ENCODE measurements around the gene CLCN3.
"Not testable (repeated sequence)": the region's sequence is repeated elsewhere in the genome, so short reads cannot be mapped to it uniquely, and the experiment has no call there.

The CLCN3 gene

DNA sequence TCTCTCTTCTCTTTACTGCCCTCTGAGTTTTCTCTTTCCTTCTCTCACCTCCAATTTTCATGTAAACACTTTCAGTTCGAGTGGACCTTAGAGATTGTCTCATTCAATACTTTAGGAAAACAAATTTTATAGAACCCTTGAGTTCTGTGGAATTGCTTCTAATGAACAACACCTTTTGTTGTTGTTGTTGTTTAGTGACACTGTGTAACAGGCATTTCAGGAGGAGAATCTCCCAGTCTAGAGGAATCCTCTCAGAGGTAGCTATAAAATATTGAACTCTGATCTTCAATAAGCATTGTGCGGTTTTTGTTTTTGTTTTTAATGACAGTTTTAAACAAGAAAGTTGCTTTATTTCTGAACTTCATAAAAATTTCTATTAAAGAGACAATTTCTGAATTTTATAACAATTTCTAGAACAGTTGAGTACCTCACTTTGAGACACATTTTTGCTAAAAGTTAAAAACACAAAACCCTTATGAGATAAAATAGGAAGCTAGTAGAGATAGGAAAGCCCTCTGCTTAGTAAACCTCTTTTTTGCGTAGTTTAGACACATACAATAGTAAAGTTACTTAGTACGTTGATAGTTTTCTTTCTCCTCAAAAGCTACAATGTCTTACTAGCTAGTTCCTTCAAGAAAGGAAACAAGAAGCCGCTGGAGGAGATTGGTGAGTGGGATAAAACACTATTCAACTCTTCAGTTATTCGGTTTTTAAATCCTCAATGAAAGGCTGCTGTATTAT lies 38.8 kb downstream of the CLCN3 start:
- no peak for DNase-seq

DNA sequence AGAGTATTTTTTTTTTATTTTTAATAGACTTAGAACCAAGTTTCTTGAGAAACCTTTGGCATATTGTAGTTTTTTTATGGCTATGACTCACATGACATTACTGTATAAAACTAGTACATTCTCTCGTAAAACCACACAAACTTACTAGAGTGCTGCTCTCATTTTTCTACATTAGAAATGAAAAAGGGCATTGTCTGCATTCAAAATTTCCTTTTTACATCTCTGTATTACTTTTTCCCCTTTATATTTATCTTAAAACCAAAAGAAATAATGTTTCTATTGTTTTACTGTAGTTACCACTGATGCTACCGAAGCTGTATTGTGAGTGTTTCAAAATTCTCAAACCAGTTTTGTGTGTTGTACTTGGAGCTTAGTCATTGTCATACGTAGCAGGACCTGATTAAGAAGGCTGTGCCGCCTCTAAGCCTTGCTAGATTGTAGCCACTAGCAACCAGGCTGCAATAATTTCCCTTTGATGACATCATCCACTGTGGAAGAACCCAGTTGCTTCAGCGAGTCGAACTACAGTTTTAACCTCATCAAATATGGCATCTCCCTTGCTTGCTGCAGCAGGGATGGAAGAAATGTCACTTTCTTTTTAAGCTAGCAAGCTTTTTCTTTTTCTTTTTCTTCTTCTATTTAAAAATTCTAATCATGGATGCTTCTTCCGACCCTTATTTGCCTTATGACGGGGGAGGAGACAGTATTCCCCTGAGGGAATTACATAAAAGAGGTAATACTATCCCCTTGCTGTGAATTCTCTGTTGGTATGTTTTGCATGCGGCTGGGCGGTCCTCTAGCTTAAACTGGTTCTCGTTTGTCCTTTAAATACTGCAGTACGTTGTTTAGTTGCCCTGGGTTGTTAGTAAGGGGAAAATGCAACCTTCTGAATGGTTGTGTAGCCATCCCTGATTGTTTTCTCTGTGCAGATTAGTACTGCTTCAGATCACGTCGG lies 39.6 kb downstream of the CLCN3 start:
- peak; percentile 26 for DNase-seq

DNA sequence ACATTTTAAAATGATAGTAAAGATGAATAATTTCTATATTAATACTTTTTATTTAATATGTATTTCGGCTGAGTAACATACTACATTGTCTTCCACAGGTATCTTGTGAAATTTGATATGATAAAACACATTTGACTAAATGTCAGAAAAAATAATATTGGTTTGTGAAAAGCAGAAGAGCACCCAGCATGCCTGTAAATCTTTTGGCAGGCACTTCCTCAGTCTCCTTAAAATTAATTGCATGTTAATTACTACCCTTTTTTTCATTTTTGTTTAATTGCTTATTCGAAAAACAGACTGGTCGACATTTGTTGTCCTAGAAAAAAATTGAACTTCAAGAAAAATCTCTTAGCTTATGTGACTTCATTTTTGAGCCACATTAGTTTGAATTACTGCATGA lies 40.6 kb downstream of the CLCN3 start:
- DNase-seq: no peak

DNA sequence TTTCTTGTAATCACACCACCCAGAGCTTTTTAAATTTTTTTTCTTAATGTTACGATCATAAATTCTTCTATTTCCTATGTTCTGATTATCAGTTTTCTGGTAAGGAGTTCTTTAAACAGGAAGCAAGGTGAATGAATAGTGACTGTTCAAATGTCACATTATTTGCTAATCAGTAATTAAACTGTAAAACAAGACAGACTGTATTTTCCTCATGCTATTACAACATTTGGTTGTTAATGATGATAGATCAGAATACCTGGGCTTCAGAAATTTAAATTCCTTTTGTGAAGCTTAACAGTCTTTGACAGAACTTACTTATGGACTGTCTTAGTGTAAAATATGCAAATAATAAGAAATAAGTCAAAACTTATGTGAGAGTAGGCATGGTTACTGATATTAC lies 41.4 kb downstream of the CLCN3 start:
- no peak for DNase-seq

DNA sequence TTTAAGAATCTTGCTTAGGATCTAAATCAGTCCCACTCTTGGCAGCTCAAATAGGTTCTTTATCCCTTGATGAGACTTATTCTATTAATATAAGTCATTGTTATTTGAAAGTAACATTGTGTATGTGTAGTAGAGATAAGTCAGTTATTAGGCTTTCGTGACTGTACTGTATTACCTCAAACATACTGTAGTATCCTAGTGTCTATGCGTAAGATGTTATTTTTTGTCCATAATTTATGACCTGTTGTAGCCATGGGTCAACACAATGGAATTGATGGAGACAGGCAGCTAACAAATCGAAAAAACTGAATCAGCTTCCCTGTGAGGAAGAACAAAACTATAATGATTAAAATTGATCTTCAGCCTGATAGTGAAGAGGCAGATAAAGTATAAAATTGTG lies 41.8 kb downstream of the CLCN3 start:
- DNase-seq: no peak

DNA sequence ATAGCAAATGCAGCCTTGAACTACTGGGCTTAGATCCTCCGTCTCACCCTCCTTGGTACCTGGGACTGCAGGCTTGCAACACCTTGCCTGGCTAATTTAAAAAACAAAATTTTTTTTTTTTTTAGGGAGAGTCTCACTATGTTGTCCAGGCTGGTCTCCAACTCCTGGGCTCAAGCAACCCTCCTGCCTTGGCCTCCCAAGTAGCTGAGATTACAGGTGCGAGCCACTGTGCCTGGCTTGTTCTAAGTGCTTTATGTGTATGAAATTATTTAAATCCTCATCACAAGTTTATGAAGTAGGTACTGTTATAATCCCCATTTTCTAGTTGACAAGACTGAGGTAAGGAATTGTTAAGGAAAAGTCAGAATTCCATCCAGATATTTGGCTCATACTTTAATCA lies 43.0 kb downstream of the CLCN3 start:
- no peak for DNase-seq

DNA sequence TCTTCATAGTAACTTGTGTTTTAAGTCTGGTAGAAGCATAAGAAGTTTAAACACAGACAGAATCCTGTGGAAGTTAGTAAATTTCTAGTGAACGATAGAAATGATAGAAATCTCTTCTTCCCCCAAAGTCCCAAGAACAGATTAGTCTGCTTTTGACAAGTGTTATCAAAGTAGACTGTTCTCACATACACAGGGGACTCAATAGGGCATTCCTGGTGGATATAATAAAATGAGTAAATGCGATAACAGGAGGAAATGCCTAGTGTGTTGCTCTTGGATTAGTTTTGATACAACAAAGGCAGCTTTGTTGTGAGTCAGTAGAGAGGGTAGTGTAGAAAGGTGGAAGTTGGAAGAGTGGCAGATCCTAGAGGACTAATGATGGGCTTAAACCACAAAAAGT lies 43.5 kb downstream of the CLCN3 start:
- no peak for DNase-seq

DNA sequence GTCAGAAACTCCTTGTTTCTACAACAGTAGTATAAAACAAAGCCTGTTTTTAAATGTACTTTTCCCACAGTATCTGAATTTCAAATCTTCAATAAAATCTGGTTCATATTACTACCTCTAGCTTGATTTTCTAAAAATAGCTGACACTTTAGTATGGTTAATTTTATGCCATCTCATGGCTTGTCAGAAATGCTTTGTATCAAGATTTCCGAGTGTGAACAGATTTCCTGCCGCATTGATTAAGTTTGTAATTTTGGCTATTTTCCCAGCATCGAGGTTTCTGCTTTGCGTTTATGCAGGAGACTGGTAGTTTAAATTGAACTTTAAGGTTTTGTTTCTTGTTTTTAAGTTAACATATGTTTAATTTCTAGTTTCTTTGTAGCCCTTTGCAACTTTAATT lies 44.2 kb downstream of the CLCN3 start:
- no peak for DNase-seq

DNA sequence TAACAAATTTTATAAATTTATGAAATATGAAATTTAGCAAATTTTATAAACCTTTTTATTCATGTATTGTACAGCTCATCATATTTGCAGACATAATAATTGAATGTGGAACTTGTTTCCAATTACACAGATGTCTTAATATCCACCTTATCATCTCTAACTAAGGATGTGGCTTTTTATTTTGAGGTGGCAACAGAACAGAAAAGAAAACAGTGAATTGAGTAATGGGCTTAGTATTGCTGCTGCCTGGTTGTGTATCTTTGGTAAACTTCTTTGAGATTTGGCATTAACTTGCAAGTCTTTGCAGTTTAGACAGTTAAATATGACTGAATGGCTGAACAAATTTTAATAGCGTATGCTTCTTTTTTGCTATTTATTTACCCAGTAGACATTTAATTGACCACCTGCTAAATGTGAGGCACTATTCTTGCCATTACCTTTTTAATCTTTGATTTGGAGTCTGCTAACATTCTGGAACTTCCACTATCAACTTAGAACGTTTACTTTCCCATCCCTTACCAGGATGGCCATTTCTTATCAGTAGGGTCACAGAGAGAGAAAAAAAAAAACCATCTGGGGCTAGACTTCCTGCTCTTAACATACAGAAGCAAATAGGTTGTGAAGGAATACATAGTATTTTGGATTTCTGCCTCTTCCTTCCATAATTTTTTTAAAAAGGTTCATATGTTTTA lies 44.8 kb downstream of the CLCN3 start:
- no peak for DNase-seq

DNA sequence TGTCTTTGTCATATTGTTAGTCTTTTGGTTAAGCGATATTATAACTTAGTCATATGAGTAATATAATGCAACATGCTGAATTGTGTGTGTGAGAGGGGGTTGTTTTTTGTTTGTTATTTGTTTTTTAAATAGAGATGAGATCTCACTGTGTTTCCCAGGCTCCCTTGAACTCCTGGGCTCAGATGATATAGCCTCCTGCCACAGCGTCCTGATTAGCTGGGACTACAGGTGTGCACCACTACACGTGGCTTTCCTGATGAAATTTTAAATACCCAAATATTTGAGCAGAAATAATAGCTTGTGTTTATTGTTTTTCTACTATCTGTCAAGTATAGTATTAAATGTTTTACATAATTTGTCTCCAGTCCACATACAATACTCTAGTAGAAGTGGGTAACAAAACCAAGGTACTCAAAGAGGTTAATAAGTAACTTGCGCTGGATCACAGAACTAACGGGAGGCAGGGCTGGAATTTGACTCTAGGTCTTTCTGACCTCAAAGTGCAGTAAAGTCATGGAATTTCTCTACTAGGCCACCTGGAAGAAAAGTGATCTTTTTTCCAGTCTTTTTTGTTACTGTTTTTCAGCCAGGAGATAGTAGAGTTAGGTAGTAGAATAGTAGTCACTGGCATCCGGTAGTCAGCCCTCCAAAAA lies 47.8 kb downstream of the CLCN3 start:
- DNase-seq: no peak

DNA sequence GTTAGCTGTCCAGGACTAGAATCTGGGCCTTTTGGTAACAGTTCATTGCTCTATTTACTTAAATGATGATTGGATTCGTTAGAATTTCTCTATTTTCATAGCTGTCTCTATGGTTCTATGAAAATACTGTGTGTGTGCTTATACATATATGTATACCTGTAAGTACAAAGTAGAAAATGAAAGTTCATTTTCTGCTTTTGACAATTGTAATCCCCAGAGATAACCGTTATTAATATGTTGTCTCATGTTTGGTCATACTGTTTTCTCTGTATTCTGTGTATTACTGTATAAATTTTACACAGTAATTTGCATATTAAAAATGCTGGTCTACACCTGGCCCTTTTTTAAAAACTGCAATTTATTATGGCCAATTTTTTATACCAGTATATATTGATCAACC lies 55.4 kb downstream of the CLCN3 start:
- no peak for DNase-seq

DNA sequence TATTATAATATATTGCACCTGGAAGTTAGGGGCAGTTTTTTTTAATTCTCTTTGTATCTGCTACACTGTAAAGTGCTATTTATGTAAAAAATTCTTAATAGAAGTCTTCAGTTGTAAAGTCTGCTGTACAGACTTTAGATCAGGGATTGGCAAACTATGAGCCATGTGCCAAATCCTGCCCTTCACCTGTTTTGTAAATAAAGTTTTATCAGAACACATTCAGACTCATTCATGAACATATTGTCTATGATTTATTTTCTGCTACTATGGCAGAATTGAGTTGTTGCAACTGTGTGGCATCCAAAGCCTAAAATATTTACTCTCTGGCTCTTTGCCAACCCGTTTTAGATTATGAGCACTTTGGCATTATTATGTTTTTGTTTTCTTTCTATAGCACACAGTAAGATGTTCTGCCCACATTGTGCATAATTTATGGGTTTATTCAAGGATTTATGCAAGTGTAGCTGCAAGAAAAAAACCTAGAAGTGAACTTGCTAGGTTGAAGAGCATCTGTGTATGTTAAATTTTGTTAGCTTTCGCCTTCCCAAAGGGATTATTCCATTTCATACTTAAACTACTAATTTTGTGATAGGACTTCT lies 56.9 kb downstream of the CLCN3 start:
- no peak for DNase-seq

DNA sequence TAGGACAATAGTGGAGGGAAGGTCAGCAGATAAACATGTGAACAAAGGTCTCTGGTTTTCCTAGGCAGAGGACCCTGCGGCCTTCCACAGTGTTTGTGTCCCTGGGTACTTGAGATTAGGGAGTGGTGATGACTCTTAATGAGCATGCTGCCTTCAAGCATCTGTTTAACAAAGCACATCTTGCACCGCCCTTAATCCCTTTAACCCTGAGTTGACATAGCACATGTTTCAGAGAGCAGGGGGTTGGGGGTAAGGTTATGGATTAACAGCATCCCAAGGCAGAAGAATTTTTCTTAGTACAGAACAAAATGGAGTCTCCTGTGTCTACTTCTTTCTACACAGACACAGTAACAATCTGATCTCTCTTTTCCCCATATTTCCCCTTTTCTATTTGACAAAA lies 58.1 kb downstream of the CLCN3 start:
- not testable (repeated sequence) for DNase-seq

DNA sequence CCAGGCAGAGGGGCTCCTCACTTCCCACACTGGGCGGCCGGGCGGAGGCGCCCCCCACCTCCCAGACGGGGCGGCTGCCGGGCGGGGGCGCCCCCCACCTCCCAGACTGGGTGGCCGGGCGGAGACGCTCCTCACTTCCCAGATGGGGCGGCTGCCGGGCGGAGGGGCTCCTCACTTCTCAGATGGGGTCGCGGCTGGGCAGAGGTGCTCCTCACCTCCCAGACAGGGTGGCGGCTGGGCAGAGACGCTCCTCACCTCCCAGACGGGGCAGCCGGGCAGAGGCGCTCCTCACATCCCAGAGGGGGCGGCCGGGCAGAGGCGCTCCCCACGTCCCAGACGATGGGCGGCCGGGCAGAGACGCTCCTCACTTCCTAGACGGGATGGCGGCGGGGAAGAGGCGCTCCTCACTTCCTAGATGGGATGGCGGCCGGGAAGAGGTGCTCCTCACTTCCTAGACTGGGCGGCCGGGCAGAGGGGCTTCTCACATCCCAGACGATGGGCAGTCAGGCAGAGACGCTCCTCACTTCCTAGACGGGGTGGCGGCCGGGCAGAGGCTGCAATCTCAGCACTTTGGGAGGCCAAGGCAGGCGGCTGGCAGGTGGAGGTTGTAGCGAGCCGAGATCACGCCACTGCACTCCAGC lies 58.7 kb downstream of the CLCN3 start:
- DNase-seq: not testable (repeated sequence)

DNA sequence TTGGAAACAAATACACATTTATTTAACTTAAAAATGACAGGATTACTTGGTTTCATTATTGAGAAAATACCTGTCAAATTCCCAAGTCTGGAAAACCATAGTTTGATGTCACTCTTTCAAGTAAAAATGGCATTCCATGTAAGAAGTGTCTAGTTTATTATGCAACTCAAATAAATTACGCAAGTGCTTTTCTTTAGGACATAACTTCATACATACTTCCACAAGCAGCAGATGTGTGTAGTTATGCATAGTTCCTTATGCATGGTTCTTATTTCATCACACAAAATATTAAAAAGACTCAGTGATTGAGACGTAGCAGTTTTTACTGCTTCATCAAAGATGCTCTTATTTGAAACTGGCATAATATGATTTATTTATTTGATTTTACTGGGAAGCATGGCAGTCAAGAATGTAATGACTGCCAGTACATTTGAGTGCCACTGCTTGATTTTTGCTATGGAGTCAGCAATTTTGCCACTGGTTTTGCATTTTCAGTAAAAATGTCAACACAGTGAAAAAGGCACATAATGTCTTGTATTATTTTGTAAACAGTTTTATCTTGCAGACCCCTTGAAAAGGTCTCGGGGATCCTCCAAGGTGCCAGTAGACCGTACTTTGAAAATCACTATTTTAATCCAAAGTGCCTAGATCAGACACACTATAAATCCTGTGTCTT lies 62.1 kb downstream of the CLCN3 start:
- no peak for DNase-seq

DNA sequence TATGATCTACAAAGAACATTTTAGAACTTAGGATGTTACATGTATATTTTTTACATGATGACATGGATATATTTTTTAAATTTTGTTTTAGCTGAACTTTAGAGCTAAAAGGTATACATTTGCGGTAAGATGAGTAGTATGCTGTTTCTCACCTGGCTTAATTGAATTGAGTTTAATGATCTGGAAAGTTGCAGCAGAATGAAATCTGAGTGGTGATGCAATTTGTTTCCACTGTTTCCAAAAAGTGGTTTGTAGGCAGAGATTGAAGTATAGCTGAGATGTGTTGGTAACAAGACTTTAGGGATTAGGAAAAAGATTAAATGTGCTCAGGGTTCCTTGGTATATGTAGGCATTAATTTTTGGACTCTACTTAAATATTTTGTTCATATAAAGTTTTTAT lies 69.3 kb downstream of the CLCN3 start:
- no peak for DNase-seq

DNA sequence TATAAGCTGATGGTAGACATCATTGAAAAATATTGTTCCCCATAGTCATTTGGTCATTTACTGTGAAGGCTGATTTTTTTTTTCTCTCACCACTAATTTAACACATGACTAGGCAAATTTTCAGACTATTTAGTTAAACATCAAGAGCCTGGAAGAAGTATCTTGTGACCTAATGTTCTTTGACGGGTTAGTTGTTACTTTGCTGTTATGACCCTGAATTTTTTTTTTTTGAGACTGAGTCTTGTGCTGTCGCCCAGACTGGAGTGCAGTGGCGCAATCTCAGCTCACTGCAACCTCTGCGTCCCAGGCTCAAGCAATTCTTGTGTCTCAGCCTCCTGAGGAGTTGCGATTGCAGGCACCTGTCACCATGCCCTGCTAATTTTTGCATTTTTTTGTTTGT lies 70.4 kb downstream of the CLCN3 start:
- no peak for DNase-seq

DNA sequence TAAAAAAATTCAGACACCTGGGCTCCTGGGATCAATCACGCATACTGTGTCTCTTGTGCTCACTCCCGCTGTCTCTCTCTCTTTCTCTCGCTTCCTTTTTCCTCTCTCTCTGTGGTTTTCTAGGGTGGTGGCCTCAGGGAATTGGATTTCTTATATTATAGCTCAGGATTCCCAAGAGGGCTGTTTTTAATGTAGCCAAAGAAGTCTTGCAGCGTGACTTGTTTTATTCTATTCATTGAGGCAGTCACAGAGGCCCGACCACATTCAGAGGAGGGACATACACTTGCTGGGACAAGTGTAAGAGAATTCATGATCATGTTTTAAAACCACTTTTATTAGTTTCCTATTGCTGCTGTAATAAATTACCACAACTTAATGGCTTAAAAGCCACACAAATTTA lies 78.0 kb downstream of the CLCN3 start:
- DNase-seq: no peak

DNA sequence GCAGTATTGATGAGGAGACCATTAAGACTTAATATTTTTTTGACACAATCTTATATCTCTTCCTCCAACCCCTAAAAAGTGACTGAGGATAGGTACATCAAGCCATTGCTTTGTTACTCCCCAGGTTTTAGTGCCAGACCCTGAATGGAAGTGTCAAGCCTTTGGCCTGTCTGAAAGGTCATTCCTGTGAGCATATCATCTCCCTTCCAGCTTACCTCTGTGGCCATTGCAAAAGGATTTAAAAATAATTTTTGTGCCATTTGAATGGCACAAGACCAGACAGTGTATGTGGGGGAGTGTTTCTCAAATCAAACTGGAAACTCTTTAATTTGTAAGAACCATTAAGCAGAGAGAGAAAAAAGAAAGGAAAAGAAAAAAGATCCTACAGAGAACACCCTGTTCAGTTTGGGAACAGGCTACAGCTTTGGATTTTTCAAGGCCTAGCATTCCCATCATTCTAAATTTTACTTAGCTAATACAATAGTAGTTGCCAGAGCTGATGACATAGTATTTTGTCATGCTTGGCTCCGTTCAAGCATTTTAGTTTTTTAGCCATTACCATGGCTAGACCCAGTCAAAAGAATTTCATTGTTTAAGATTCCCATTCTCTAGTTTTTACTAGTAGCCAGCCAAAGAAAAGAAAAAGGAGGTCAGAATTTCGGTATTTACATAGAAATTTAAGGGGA lies 87.7 kb downstream of the CLCN3 start:
- DNase-seq: no peak

DNA sequence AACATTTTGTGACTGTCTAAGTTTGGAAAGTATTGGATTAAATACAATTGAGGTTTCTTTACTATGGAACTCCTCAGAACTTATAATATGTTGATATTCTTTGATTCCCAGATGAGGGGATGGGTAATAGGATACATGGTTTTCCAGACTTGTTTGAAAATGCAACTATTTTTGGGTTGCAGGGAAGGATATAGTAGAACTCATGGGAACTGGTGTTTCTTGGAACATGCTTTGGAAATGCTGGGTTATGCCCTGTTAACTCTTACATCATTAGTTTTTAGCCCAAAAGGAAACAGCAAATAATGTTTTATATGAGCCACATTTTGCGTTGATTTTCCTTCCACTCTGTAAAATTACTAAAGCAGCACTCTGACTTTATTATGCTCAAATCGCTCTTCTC lies 95.4 kb downstream of the CLCN3 start:
- no peak for DNase-seq

DNA sequence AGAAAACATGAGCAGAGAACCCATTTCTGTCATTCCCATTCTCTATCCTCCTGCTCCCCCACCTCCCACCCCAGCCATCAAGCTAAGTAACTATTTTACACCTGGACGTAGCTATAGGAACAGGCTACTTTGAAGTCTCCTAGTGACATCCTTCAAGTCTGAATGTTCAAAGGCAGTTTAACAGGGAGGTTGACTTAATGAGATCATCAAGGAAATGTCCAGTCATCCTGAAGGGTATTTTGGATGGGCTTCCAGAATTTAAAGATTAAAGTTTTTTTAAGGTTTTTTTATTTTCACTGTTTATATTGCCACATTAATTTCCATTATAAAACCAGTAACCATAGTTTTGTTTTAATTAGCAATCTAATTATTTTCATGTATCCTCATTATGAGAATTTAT lies 96.3 kb downstream of the CLCN3 start:
- DNase-seq: no peak

Data from SIG-M5 (cell line).